Upper lobe of right lung (tissue), 1 donor: ENCODE results near the gene TTLL13. TPM values are rescaled to one million over a fixed set of nuclear protein-coding genes. Genes with fewer than 3 reads are reported as not detected.

Experiments
- ATAC-seq: fragments of 200-7000 bp; cut with Tn5 transposase; one replicate; pipeline ENCODE4 v1.9.1; 2020; ENCODE audit warnings: mild to moderate bottlenecking, moderate library complexity
- DNase-seq: peaks from one replicate; pipeline ENCODE4 v3.0.0-alpha.2; 2020
- H3K27ac ChIP-seq: fragments of 200-600 bp; one replicate; pipeline ENCODE4 v1.8.0; 2022
- H3K27me3 ChIP-seq: fragments of 200-600 bp; one replicate; pipeline ENCODE4 v1.8.0; 2022; ENCODE audit warnings: mild to moderate bottlenecking
- H3K36me3 ChIP-seq: fragments of 200-600 bp; one replicate; pipeline ENCODE4 v1.8.0; 2022
- H3K4me1 ChIP-seq: fragments of 200-600 bp; one replicate; pipeline ENCODE4 v1.8.0; 2022
- H3K4me3 ChIP-seq: fragments of 200-600 bp; one replicate; pipeline ENCODE4 v1.8.0; 2022; ENCODE audit warnings: mild to moderate bottlenecking
- H3K9me3 ChIP-seq: fragments of 200-600 bp; one replicate; pipeline ENCODE4 v1.8.0; 2022
- CTCF ChIP-seq: fragments of 200-600 bp; IDR thresholded peaks from one replicate; pipeline ENCODE4 v1.8.0; 2022; ENCODE audit warnings: antibody characterized with exemption
- intact Hi-C: fragments of 100-400 bp; cut with DNase I; formaldehyde crosslinking; loops from one replicate; pipeline ENCODE4 v1.11.0; 2022
- total RNA-seq: library from RNA; stranded (reverse); fragmentation: NEBNext Ultra II Directional; extraction: Animal tissue kit (Norgen Biotek cat#: 25700); gene quantifications from one replicate; pipeline ENCODE4 v1.2.1, GENCODE V29; 2021
- donor health status: DM: no; HTN: yes; CAD: no; lungs with severe emphysema.

Gene TTLL13
- total RNA-seq, 1 donor from 2014 or later: not detected

- Histone ChIP-seq H3K4me1 (peaks cover 13% of the 10 kb centered on the region), H3K4me3 (no peak overlapping the region), H3K27me3 (no peaks in the 10 kb centered on the region), H3K9me3 (no peaks in the 10 kb centered on the region), H3K36me3 (peaks cover 89% of the 10 kb centered on the region), H3K27ac (no peak overlapping the region)
- TF ChIP-seq CTCF: no peak
- DNase-seq (no peak), ATAC-seq (peak; percentile 2)
- intact Hi-C loops: no loop called here
Measured at GRCh38 chr15:90225504-90226234, 23.7 kb upstream of the TTLL13 start.

- no peaks in the 10 kb centered on the region for H3K9me3 ChIP-seq
- no peak for TF ChIP-seq CTCF
- intact Hi-C loops: no loop called here
- no peak overlapping the region for H3K4me3 ChIP-seq
- H3K4me1 ChIP-seq: peaks cover 27% of the 10 kb centered on the region
- ATAC-seq (no peak), DNase-seq (no peak)
- peaks cover 84% of the 10 kb centered on the region for H3K36me3 ChIP-seq
- no peaks in the 10 kb centered on the region for H3K27me3 ChIP-seq
- H3K27ac ChIP-seq: no peak overlapping the region
Measured at GRCh38 chr15:90227336-90227735, 22.0 kb upstream of the TTLL13 start.

- intact Hi-C loops: no loop called here
- peaks cover 79% of the 10 kb centered on the region for H3K36me3 ChIP-seq
- H3K27me3 ChIP-seq: no peaks in the 10 kb centered on the region
- TF ChIP-seq CTCF: no peak
- DNase-seq: no peak
- peaks cover 34% of the 10 kb centered on the region for H3K4me1 ChIP-seq
- ATAC-seq: no peak
- H3K4me3 ChIP-seq: no peak overlapping the region
- no peaks in the 10 kb centered on the region for H3K9me3 ChIP-seq
- no peak overlapping the region for H3K27ac ChIP-seq
Measured at GRCh38 chr15:90227816-90228772, 21.3 kb upstream of the TTLL13 start.

GRCh38 chr15:90228960-90229359 lies 20.4 kb upstream of the TTLL13 start:
- ATAC-seq (no peak), DNase-seq (no peak)
- H3K27ac ChIP-seq: no peak overlapping the region
- TF ChIP-seq CTCF: no peak
- H3K9me3 ChIP-seq: no peaks in the 10 kb centered on the region
- H3K4me1 ChIP-seq: peaks cover 34% of the 10 kb centered on the region
- H3K27me3 ChIP-seq: no peaks in the 10 kb centered on the region
- intact Hi-C loops: no loop called here
- H3K4me3 ChIP-seq: no peak overlapping the region
- peaks cover 70% of the 10 kb centered on the region for H3K36me3 ChIP-seq

GRCh38 chr15:90230071-90230494 lies 19.3 kb upstream of the TTLL13 start:
- no peaks in the 10 kb centered on the region for H3K27me3 ChIP-seq
- DNase-seq (no peak), ATAC-seq (no peak)
- no peaks in the 10 kb centered on the region for H3K9me3 ChIP-seq
- no peak for TF ChIP-seq CTCF
- H3K27ac ChIP-seq: no peak overlapping the region
- no peak overlapping the region for H3K4me3 ChIP-seq
- H3K36me3 ChIP-seq: peaks cover 59% of the 10 kb centered on the region
- intact Hi-C loops: no loop called here
- peaks cover 28% of the 10 kb centered on the region for H3K4me1 ChIP-seq
